Epithelial cell of esophagus (primary cell): ENCODE data around the gene KIF16B.

Experiments used
- DNase-seq: peaks from one replicate; pipeline ENCODE4 v3.0.0; 2010; ENCODE audit warnings: low read depth
- H3K4me3 ChIP-seq: 2 replicates; pipeline ENCODE4 v1.5.1; 2011; ENCODE audit warnings: mild to moderate bottlenecking, low read length, control low read depth
- TF ChIP-seq, protein P1 (sequence below): IDR thresholded peaks from 2 replicates; pipeline ENCODE4 v1.5.1; 2011; ENCODE audit warnings: low read depth, mild to moderate bottlenecking, low read length, control low read depth, inconsistent platforms; ENCODE audit not compliant: insufficient read depth; ENCODE audit errors: missing control alignments

The KIF16B gene

DNA sequence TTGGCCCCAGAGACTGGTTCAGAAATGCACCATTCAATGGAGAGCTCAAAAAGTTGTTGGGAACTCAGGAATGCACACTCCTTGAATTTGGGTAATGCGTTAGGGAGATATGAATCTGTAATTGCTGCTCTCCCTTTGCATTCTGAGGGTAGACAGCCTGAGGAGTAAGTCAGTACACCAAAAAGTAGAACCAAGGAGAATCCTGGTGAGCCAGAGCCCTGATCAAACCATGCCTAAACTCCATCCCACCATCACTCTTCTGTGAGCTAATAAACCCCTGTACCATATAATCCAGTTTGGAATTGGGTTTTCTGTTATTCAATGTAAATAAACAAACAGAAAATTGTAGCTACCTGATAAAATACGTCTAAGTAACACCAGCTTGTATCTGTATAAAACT, 90.2 kb downstream of the KIF16B start:
- TF ChIP-seq, protein P1, sequence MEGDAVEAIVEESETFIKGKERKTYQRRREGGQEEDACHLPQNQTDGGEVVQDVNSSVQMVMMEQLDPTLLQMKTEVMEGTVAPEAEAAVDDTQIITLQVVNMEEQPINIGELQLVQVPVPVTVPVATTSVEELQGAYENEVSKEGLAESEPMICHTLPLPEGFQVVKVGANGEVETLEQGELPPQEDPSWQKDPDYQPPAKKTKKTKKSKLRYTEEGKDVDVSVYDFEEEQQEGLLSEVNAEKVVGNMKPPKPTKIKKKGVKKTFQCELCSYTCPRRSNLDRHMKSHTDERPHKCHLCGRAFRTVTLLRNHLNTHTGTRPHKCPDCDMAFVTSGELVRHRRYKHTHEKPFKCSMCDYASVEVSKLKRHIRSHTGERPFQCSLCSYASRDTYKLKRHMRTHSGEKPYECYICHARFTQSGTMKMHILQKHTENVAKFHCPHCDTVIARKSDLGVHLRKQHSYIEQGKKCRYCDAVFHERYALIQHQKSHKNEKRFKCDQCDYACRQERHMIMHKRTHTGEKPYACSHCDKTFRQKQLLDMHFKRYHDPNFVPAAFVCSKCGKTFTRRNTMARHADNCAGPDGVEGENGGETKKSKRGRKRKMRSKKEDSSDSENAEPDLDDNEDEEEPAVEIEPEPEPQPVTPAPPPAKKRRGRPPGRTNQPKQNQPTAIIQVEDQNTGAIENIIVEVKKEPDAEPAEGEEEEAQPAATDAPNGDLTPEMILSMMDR, result no peak
- DNase-seq, result no peak
- no peak overlapping the region for H3K4me3 ChIP-seq

DNA sequence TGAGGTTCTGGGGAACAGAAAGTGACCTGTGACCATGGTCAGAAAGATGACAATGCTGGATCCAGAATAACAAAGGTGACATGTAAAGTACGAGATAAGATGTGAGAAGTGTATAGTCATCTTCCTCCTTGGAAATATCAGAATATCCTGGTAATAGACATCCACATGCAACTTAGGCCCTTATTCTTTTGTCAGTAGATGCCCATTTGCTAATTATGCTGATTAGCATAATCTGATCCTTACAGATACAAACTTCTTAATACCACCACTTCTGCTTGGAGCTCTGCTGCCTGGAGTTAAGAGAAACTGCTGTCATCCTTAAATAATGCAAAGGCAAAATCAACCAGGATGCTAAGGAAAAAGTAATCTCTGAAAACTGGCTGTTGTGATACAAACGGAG, 91.3 kb downstream of the KIF16B start:
- no peak for DNase-seq
- no peak overlapping the region for H3K4me3 ChIP-seq
- TF ChIP-seq, protein P1, result no peak

DNA sequence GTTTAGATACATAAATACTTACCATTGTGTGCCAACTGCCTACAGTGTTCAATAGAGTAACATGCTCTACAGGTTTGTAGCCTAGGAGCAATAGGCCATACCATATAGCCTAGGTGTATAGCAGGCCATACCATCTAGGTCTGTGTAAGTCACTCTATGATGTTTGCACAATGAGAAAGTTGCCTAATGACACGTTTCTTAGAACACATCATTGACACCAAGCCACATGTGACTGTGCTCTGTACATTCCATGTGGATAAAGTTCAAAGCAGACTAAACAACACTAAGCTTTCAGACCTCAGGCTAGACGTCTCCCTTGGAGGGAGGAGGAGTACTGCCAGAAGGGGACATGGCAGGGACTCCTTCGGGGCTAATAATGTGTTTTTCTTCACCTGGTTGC, 93.6 kb downstream of the KIF16B start:
- H3K4me3 ChIP-seq, result no peak overlapping the region
- TF ChIP-seq, protein P1, result no peak
- DNase-seq, result peak; percentile 64

DNA sequence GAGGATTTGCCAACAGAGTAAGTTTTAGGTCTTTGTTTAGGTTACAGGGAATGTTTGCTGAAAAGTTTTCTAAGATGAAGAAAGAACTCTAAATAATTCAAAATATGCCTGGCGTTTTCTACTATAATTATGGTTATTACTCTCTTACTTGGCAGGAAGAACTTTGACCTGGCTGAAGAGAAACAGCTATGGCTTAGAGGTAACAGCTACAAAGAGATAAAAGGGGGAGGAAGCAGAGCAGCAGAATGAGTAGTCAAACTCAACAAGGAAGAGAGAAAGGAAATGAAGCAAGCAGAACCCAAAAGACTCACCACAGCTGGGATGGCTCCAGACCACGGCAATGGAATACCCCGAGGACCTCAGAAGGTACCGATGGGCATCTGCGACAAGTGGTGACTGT, 95.6 kb downstream of the KIF16B start:
- DNase-seq, result no peak
- TF ChIP-seq, protein P1, result no peak
- no peak overlapping the region for H3K4me3 ChIP-seq

DNA sequence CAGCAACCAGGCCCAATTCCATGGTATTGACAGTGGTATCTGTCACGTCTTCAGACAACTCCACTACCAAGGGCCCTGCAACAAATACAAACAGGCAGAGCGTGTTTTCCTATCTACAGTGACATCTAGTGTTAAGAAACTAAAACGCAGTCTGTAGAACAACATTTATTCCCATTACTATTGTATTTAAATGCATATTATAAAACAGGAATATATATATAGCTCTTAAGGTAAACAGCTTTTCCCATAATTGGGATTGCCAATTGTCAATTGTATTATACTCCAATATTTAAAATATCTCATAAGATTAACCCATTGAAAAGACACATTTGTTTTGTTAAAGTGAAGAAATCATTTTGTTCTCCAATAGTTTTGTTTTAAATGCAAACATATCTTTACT, 97.2 kb downstream of the KIF16B start:
- peak; percentile 66 for DNase-seq
- H3K4me3 ChIP-seq, result no peak overlapping the region
- TF ChIP-seq, protein P1, result peak; percentile 61

DNA sequence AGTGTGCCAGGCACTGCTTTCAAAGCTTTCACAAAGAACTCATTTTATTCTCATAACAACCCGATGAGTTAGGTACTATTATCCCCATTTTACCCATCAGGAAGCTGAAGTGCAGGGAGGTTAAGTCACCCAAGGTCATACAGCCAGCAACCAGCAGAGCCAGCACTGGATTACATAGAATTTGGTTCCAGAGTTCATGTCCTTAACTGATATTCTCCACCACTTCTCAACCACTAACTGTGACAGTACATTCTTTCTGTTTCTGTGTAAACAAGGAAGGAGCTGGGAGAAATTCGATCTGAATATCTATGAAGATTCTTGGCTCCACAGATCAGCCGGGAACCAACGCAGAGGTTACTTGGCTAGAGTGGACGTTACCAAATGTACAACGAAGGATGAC, 98.0 kb downstream of the KIF16B start:
- no peak for DNase-seq
- no peak overlapping the region for H3K4me3 ChIP-seq
- TF ChIP-seq, protein P1, result no peak

DNA sequence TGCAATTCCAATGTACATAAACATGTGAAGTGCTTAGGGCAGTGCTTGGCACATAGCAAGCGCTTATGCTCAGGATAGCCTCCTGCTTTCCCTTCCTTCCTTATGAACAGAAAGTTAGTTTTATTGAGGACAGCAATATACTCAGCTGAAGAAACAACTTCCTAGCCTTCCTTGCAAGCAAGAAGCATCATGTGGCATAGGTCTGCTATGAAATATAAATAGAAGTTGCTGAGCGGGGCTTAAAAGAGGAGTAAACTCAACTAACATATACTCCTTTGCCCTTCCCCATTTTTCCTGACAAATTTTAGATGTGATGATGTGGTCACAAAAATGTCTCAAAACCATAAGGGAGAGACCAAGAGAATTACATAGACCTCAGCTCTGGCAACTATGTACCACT, 98.9 kb downstream of the KIF16B start:
- no peak for DNase-seq
- H3K4me3 ChIP-seq, result no peak overlapping the region
- TF ChIP-seq, protein P1, result no peak
